ENCODE results near the gene CACFD1. TPM values are rescaled to one million over a fixed set of nuclear protein-coding genes. Genes with fewer than 3 reads are reported as not detected.
A peak's percentile ranks its signal among the peaks of the same experiment; 100 is the strongest.

The CACFD1 gene
- total and polyA plus RNA-seq, 2 of the 13 experiments (the other 11 are each of a cell fraction or from before 2014, with no cell fraction given) = 13.8 to 14.6 TPM

- no peak for TF ChIP-seq SRSF4 (IDR thresholded peaks at IDR 0.05; ENCODE audit: low read depth, low read length, poor library complexity, severe bottlenecking)
- TF ChIP-seq KLF11 (CRISPR knock-in tag; IDR thresholded peaks at IDR 0.05) = peak; percentile 69; the same call in 1 of the 2 replicates
- peak; percentile 77 for TF ChIP-seq MTERF4 (CRISPR knock-in tag; IDR thresholded peaks at IDR 0.05)
- peak; percentile 70; the same call in 1 of the 2 replicates for TF ChIP-seq ZNF317 (CRISPR knock-in tag; IDR thresholded peaks at IDR 0.05)
- TF ChIP-seq ZNF761 (CRISPR knock-in tag; conservative IDR thresholded peaks at IDR 0.05) = no peak
- TF ChIP-seq KLF6 (CRISPR knock-in tag; IDR thresholded peaks at IDR 0.05) = no peak
- no peak for TF ChIP-seq ZNF572 (CRISPR knock-in tag; IDR thresholded peaks at IDR 0.05)
- TF ChIP-seq KLF15 (CRISPR knock-in tag; IDR thresholded peaks at IDR 0.05; ENCODE audit: borderline replicate concordance) = peak; percentile 40; the same call in 1 of the 2 replicates
- TF ChIP-seq ARHGAP35 (CRISPR knock-in tag; IDR thresholded peaks at IDR 0.05; ENCODE audit: borderline replicate concordance) = 0 out of 2 replicates have a peak, but pooled peaks have one; percentile 34
- TF ChIP-seq, protein P1, sequence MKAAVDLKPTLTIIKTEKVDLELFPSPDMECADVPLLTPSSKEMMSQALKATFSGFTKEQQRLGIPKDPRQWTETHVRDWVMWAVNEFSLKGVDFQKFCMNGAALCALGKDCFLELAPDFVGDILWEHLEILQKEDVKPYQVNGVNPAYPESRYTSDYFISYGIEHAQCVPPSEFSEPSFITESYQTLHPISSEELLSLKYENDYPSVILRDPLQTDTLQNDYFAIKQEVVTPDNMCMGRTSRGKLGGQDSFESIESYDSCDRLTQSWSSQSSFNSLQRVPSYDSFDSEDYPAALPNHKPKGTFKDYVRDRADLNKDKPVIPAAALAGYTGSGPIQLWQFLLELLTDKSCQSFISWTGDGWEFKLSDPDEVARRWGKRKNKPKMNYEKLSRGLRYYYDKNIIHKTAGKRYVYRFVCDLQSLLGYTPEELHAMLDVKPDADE (CRISPR knock-in tag; IDR thresholded peaks at IDR 0.05) = no peak
- peak; percentile 32 for TF ChIP-seq IKZF4 (CRISPR knock-in tag; IDR thresholded peaks at IDR 0.05; ENCODE audit: borderline replicate concordance, low read depth, not compliant biosample characterization)
- TF ChIP-seq ZNF788 (CRISPR knock-in tag; IDR thresholded peaks at IDR 0.05; ENCODE audit: borderline replicate concordance) = peak; percentile 98; the same call in 1 of the 2 replicates
- TF ChIP-seq, protein P2, sequence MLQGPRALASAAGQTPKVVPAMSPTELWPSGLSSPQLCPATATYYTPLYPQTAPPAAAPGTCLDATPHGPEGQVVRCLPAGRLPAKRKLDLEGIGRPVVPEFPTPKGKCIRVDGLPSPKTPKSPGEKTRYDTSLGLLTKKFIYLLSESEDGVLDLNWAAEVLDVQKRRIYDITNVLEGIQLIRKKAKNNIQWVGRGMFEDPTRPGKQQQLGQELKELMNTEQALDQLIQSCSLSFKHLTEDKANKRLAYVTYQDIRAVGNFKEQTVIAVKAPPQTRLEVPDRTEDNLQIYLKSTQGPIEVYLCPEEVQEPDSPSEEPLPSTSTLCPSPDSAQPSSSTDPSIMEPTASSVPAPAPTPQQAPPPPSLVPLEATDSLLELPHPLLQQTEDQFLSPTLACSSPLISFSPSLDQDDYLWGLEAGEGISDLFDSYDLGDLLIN (CRISPR knock-in tag; IDR thresholded peaks at IDR 0.05; ENCODE audit: borderline replicate concordance) = peak; percentile 84; the same call in 1 of the 2 replicates
- peak; percentile 77 for TF ChIP-seq ZNF574 (CRISPR knock-in tag; IDR thresholded peaks at IDR 0.05)
- TF ChIP-seq FOXA1 (IDR thresholded peaks at IDR 0.05) = no peak
- peak; percentile 40; the same call in 1 of the 2 replicates for TF ChIP-seq FOXA1 (CRISPR knock-in tag; IDR thresholded peaks at IDR 0.05)
- TF ChIP-seq, protein P3, sequence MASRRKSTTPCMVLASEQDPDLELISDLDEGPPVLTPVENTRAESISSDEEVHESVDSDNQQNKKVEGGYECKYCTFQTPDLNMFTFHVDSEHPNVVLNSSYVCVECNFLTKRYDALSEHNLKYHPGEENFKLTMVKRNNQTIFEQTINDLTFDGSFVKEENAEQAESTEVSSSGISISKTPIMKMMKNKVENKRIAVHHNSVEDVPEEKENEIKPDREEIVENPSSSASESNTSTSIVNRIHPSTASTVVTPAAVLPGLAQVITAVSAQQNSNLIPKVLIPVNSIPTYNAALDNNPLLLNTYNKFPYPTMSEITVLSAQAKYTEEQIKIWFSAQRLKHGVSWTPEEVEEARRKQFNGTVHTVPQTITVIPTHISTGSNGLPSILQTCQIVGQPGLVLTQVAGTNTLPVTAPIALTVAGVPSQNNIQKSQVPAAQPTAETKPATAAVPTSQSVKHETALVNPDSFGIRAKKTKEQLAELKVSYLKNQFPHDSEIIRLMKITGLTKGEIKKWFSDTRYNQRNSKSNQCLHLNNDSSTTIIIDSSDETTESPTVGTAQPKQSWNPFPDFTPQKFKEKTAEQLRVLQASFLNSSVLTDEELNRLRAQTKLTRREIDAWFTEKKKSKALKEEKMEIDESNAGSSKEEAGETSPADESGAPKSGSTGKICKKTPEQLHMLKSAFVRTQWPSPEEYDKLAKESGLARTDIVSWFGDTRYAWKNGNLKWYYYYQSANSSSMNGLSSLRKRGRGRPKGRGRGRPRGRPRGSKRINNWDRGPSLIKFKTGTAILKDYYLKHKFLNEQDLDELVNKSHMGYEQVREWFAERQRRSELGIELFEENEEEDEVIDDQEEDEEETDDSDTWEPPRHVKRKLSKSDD (CRISPR knock-in tag; IDR thresholded peaks at IDR 0.05; ENCODE audit: low read depth) = 0 out of 2 replicates have a peak, but pooled peaks have one; percentile 61
- 0 out of 2 replicates have a peak, but pooled peaks have one; percentile 39 for TF ChIP-seq FOXO1 (CRISPR knock-in tag; IDR thresholded peaks at IDR 0.05)
- TF ChIP-seq, protein P4, sequence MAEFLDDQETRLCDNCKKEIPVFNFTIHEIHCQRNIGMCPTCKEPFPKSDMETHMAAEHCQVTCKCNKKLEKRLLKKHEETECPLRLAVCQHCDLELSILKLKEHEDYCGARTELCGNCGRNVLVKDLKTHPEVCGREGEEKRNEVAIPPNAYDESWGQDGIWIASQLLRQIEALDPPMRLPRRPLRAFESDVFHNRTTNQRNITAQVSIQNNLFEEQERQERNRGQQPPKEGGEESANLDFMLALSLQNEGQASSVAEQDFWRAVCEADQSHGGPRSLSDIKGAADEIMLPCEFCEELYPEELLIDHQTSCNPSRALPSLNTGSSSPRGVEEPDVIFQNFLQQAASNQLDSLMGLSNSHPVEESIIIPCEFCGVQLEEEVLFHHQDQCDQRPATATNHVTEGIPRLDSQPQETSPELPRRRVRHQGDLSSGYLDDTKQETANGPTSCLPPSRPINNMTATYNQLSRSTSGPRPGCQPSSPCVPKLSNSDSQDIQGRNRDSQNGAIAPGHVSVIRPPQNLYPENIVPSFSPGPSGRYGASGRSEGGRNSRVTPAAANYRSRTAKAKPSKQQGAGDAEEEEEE (CRISPR knock-in tag; IDR thresholded peaks at IDR 0.05; ENCODE audit: borderline replicate concordance) = no peak
These were observed 46.9 kb downstream of the CACFD1 start (continued) for GRCh38 chr9:133506653-133507038.

Data from HepG2 (cell line).